Stimulated activated CD4-positive, alpha-beta T cell treated with anti-CD3 and anti-CD28 coated beads, Interleukin-1b, Interleukin-23, amount 100 ng/mL, for 24 hours (primary cell): ENCODE data around the gene GRPEL1.

Experiments
- DNase-seq, 4 experiments: peaks; one replicate each; pipeline ENCODE4 v3.0.0-alpha.2; 2020; ENCODE audit warnings: low read depth in 4 of 4, low spot score in 1 of 4

Gene GRPEL1

DNA sequence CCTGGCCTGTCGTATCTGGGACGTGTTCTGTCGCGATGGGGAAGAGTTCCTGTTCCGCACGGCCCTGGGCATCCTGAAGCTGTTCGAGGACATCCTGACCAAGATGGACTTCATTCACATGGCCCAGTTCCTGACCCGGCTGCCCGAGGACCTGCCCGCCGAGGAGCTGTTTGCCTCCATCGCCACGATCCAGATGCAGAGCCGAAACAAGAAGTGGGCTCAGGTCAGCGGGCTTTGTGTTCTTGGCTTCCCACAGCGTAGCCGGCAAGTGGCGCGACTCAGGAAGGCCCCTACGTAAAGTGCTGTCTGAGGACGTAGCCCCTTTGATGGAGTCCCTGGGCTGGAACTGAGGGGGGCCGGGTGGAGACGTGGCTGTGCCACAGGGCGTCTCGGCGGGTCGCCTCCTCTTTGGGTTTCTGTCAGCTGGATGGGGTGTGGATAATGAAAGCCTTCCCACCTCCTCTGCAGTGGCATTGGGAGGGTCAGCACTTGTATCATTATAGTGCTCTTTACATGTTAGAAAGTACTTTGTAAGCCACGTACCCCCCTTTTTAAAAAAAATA is 42.7 kb downstream of the GRPEL1 start:
- DNase-seq = no peak

DNA sequence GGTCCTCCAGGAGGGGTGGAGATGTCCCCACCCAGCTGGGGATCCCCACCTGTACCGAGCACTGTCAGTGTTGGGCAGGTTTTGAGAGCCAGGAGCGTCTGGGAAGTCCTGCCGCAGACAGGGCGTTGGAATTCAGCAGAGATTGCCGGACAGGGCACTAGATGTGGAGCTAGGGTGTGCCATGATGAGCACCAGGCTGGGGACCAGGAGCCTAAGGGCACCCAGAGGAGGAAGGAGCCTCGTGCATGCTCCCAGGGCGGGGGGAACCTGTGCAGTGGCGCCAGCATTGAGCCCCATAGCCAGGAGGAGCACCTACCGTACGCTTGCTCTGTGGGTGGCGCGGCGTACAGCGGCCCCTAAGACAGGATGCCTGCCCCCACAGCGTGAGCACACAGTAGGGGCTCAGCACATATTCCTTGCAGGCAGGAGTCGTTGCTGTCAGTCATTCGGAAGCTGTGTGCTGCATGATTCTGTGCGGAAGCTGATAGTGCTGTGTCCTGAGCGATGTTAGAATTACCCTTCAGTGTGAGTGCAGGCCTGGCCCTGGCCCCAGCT is 43.5 kb downstream of the GRPEL1 start:
- no peak for DNase-seq

DNA sequence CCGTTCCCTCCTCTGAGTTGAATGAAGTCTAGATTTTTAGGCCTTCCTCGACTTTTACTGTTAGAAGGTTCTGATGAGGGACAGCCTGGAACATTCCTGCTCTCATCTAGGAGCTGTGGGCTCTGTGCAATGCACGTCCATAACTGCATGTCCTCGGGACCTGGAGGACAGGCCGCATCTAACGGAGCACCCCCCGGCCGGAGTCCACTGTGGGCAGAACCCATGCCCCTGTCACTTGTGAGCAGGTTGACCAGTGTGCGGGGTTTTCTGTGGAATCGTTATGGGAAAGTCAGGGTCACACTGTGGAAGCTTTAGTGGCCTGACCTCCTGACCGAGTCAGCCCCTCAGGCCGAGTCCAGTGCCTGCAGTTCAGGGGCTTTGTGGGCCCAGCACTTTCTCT is 44.0 kb downstream of the GRPEL1 start:
- DNase-seq = no peak

DNA sequence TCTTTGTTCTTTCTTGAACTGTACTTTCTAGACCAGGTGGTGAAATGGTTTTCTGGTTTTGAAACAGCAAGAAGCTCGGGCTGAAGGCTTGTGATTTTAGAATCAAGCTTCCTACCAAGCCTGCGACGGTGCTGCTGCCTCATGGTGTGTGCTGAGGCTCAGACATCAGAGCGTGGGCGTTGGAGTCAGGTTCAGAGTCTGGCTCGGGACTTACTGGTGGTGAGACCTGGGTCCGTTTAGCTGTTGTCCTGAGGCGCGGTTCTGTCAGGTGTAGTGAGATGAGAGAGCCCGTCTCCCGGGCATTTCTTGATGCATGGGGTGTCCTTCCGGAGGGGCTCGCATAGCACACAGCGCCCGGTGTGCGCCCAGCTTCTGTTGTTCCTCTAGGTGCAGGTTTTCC is 44.4 kb downstream of the GRPEL1 start:
- DNase-seq = no peak

DNA sequence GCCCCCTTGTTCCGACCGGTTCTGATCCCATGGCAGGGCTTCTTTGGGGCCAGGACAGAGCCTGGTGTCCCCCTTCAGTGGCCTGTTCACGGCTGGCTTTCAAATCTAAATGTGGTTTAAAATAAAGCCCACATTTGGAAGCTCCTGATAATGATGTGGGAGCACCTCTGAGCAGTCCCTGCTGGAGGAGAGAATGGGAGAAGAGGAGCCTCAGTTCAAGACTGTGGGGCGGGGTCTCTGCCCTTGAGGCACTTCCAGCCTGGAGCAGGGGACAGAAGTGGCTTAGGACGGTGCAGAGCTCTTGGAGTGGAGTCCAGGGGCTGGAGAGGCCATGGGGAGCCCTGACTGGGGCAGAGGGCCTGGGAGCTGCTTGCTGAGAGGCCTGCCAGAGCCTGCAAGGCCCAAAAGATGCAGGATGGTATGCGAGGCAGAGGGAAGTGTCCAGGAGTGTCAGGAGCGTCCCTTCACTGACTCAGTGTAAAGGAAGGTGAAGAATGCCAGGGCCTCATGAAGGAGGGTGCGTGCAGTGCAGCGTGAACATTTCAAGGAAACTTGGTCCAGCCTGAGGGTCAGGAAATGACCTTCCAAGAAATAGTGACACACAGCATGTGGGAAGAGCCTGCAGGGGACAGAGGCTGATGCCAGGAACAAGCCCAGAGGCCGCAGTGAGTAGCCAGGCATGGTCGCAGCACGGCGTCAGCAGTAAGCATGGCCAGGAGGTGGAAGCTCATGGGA is 45.8 kb downstream of the GRPEL1 start:
- no peak for DNase-seq

DNA sequence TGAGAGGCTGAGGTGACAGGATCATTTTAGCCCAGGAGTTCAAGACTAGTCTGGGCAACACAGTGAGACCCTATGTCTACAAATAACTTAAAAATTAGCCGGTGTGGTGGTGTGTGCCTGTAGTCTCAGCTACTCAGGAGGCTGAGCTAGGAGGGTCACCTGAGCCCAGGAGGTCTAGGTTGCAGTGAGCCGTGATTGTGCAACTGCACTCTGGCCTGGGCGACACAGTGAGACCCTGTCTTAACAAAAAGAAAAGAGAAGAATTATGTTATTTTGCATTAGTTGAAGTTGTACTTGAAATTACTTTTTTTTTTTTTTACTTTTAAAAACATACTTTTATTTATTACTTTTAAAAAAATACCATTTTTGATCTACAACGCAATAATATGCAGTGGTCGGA is 46.5 kb downstream of the GRPEL1 start:
- DNase-seq = no peak

DNA sequence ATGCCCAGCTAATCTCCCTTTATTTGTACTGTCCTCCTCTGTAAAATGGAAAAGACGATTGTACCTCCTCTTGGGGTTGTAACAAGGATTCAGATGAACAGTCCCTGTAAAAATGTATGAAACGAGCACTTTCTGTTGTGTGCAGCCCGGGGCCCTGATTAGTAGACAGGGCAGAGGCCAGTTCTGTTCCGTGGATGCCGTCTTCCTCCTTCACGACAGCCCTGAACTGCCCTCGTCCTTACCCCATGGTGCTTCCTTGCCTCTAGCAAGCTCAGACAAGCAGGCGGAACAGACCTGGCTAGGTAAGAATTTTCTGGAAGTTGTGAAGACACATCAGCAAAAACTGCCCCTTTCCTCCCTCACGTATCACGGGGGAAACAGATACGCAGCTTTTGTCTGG is 47.0 kb downstream of the GRPEL1 start:
- DNase-seq = no peak

DNA sequence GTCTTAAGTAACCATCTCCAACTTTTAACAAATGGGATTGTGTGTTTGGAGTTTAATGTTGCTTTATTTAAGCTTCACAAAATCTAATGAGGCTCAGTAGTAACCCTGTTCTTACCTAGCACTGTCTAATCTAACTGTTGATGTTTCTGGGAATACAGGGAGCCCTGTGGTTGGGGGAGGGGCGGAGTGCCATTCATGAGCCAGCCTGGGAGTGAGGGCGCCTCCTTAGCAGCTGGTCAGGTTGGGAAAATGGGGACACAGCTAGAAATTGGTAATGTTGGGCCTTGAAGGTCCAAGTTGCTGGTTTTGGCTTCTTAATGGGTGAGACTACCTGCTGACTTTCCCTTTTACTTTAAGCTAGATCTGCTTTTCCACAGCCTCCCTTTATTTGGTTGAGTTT is 47.6 kb downstream of the GRPEL1 start:
- no peak for DNase-seq

DNA sequence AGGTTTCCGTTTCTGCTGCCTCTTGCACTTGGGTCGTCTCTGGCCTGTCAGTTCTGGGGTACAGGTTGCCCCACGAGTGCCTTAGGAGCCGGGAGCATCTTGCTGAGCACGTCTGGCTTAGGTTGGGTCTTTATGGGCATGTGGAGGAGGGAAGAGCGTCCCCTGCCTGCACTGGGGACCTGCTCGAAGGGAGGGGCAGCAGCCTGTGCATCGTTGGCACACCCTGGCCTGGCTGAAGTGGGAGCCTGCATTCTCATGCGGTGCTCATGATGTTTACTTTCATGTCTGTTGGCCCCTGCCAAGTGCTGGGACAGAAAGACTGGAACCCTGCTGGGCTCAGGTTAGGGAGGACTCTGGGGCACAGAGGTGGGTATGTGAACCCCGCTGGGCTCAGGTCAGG is 48.5 kb downstream of the GRPEL1 start:
- DNase-seq = no peak

DNA sequence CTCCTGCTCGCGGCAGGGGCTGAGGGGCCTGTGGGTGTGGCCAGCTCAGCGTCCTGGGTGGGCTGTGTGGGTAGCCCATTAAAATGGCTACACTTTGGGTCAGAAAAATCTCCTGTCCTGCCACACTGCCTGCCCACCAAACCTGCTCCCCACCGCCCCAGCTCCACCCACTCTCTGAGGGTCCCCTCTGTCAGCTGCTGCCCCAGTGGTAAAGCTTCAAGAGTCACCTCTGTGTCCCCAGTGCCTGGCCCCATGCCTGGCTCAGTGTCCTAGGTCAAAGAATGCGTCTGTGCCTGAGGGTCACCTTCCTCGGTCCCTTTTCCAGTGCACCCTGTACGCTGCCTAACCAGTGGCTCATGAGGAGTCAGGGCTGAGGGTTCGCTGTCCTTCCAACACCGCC is 49.6 kb downstream of the GRPEL1 start:
- DNase-seq = no peak

DNA sequence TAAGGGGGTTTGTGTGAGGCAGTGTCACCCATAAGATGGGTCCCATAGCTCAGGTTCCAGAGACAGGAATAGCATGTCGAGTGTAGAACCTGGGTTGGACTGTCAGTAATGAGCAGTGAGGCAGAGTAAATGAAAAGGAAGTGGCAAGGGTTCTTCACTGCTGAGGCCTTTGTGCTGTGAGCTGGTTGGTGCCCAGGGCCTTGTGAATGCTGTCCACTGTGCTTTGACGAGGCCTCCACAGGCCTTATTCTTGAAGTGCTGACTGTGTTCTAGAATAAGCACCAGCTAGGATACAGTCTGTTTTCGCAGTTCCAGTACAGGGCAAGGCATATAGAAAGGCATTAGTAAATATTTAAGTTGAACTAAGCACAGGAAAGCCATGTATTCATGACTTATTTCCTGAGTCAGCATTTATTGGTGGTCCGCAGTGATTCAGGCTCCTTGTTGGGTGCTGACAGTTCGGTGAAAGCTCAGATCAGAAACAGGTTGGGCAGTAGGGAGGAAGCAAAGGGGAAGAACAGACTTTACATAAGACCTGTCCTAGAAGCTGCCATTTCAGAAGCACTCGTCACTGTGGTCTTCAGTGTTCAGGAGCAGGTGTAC is 50.3 kb downstream of the GRPEL1 start:
- DNase-seq = no peak

DNA sequence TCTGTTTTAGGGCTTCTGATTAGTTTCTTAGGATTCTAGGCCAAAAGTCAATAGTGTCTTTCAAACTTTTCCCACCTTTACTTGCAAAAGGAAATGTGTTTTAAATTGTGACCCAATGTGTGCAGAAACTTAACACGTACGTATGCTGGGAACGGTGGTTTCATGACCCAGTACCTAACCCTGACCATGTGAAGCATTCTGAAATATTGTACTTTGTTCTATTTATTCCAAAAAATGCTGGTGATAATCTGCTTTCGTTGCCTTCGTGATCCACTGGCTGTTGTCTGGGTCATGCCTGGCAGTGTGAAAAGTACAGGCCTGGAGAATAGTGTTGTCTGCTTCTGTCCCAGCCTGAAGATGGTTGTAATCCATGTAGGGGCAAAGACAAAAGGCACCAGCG is 51.4 kb downstream of the GRPEL1 start:
- no peak for DNase-seq

DNA sequence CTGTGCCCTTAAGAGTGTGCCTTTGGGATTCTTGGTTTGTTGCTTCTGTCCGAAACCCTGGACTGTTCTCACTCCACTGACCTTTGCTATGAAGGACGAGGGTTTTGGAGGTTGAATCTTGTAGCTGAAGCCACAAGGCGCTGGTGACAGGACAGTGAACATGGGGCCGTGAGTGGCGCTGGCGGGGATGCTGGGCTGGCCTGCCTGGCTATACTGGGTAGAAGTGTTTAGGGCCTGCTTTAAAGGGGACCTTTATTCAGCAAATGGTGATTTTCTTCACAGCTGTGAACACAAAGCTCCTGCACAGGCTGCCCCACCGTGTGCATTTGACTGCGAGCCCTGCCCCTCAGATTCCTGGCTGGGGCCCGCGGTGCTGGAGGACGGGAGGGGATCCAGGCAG is 51.8 kb downstream of the GRPEL1 start:
- DNase-seq = no peak

DNA sequence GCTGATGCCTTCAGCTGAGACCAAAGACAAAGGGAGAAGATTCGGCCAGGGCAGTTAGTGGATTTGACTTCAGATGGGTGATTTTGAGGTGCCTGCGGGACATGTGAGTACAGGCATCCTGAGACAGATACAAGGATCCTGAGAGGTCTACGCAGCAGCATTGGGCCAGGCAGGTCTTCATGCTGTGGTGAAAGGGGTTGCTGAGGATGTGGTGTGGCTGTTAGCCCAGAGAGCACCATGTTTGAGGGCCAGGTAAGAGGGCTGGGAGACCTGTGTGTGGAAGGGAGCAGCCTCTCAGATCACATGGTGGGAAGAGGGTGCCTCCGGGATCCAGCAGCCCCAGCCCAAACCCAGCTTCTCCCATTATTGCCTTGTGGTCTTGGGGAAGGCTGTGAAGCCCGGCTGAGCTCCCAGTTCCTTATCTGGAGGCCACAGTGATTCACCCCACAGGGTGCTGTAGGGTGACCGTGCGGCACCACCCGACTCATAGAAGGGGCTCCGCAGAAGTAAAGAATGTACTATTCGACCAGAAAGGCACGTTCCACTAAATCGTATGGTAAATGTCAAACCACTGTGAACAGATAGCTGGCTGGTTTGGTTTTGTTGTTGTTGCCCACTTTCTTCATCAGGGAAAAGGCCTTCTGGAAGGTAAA is 52.4 kb downstream of the GRPEL1 start:
- DNase-seq = no peak

DNA sequence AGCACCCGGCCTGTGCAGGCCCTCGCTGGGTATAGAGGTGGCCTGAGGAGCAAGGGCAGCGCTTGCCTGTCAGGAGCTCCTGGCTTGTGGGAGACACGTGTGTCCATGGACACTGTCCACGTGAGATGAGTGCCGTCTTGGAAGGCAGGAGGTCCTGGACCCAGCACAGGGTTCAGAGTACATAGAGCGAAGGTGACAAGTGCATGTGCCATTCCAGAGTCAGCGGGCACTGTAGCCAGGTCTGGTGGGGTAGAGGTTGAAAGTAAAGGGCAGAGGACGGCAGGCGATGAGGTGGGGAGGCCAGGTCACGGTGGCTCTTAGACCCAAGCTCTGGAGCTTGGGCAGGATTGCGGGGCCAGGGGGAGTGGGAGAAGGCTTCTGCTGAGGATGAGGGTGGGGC is 53.0 kb downstream of the GRPEL1 start:
- DNase-seq = no peak

DNA sequence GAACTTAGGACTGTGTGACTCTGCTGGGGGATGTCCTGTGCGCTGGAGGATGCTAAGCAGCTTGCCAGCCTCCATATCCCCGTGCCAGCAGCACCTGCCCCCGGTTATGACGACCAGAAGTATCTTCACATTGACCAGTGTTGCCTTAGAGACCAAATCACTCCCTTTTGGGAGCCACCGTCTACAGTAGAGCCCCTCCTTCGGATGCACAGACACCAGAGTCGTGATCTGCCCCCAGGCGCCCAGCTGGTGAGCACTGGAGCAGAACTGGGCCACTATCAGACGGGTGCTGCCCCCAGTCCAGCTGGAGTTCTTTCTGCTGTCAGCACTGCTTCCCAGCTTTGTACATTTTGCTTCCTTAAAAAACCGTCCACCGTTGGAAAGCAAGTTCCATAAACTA is 54.7 kb downstream of the GRPEL1 start:
- no peak for DNase-seq

DNA sequence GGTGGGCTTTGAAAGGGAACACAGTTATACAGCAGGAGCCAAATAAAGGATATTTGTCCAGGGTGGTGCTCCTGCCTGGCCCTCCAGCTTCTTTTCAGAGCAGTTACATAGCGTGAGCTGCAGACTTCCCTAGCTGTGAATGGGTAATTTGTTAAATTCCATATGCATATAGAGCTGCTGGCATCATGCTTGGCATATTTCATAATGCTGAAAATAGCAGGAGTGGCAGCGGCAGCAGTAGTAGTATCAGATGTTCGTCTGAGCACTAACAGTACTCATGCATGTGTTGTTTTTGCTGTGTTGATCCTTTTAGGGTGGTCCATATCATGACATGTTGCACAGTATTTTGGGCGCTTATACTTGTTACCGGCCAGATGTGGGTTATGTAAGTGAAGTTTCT is 58.3 kb downstream of the GRPEL1 start:
- DNase-seq = no peak
